SU-DHL-6 (cell line): ENCODE measurements around the gene OR6J1.

Experiments used
- H2AFZ ChIP-seq: fragments of 200-600 bp; sonication (generic); 2 replicates; pipeline ENCODE4 v1.6.1; 2014; ENCODE audit warnings: low read depth, mild to moderate bottlenecking, moderate library complexity, mixed read lengths, antibody characterized with exemption, low read length; ENCODE audit not compliant: severe bottlenecking
- H3F3A ChIP-seq: fragments of 200-600 bp; shearing (Covaris generic); 2 replicates; pipeline ENCODE4 v1.6.0; 2016; ENCODE audit warnings: antibody characterized with exemption, mild to moderate bottlenecking; ENCODE audit not compliant: insufficient read depth
- H3K27ac ChIP-seq: fragments of 200-600 bp; sonication (generic); 2 replicates; pipeline ENCODE4 v1.5.1; 2016; ENCODE audit warnings: low read depth, mild to moderate bottlenecking, low read length, moderate library complexity, mixed read lengths
- H3K27me3 ChIP-seq: fragments of 200-600 bp; sonication (generic), shearing (Covaris generic); 2 replicates; pipeline ENCODE4 v1.6.0; 2014; ENCODE audit warnings: mild to moderate bottlenecking, low read length
- H3K36me3 ChIP-seq: fragments of 200-600 bp; sonication (generic); 2 replicates; pipeline ENCODE4 v1.6.1; 2014; ENCODE audit warnings: mild to moderate bottlenecking, low read length, mixed read lengths
- H3K4me2 ChIP-seq: fragments of 300-600, 200-600 bp; shearing (Covaris generic), sonication (generic); 2 replicates; pipeline ENCODE4 v1.6.0; 2014; ENCODE audit warnings: low read length, low read depth, mild to moderate bottlenecking; ENCODE audit not compliant: poor library complexity, severe bottlenecking
- H3K4me3 ChIP-seq: fragments of 200-600 bp; sonication (generic); 2 replicates; pipeline ENCODE4 v1.5.1; 2014; ENCODE audit warnings: antibody characterized with exemption, low read length, mild to moderate bottlenecking, mixed read lengths; ENCODE audit not compliant: insufficient read depth, poor library complexity, severe bottlenecking
- H3K79me2 ChIP-seq: fragments of 200-600 bp; sonication (generic); 2 replicates; pipeline ENCODE4 v1.6.1; 2014; ENCODE audit warnings: mild to moderate bottlenecking, low read length, moderate library complexity; ENCODE audit not compliant: insufficient read depth
- H3K9ac ChIP-seq: fragments of 200-600 bp; sonication (generic); 2 replicates; pipeline ENCODE4 v1.7.0; 2014; ENCODE audit warnings: mild to moderate bottlenecking, low read length
- H3K9me2 ChIP-seq: fragments of 200-600 bp; sonication (generic); replicated peaks from 2 replicates; pipeline ENCODE4 v1.6.1; 2014; ENCODE audit warnings: low read length; ENCODE audit not compliant: insufficient read depth
- H3K9me3 ChIP-seq: fragments of 200-600 bp; sonication (generic); 2 replicates; pipeline ENCODE4 v1.6.1; 2014; ENCODE audit warnings: low read length, mixed read lengths; ENCODE audit not compliant: insufficient read depth
- H4K20me1 ChIP-seq: fragments of 200-600 bp; sonication (generic); 2 replicates; pipeline ENCODE4 v1.6.1; 2014; ENCODE audit warnings: low read depth, mild to moderate bottlenecking, antibody characterized with exemption, low read length, moderate library complexity, mixed read lengths
- EZH2phosphoT487 ChIP-seq: fragments of 200-600 bp; sonication (generic), shearing (Covaris generic); conservative IDR thresholded peaks from 2 replicates; pipeline ENCODE4 v1.6.1; 2018; ENCODE audit warnings: mild to moderate bottlenecking, antibody characterized with exemption, low read length, moderate library complexity, mixed read lengths
- TF ChIP-seq, protein P1 (sequence below): fragments of 200-600 bp; sonication (generic); IDR thresholded peaks from one replicate; pipeline ENCODE4 v1.5.1; 2017; ENCODE audit warnings: antibody characterized with exemption, mild to moderate bottlenecking, low read length, moderate library complexity; ENCODE audit not compliant: insufficient read depth, poor library complexity, severe bottlenecking

The OR6J1 gene

DNA sequence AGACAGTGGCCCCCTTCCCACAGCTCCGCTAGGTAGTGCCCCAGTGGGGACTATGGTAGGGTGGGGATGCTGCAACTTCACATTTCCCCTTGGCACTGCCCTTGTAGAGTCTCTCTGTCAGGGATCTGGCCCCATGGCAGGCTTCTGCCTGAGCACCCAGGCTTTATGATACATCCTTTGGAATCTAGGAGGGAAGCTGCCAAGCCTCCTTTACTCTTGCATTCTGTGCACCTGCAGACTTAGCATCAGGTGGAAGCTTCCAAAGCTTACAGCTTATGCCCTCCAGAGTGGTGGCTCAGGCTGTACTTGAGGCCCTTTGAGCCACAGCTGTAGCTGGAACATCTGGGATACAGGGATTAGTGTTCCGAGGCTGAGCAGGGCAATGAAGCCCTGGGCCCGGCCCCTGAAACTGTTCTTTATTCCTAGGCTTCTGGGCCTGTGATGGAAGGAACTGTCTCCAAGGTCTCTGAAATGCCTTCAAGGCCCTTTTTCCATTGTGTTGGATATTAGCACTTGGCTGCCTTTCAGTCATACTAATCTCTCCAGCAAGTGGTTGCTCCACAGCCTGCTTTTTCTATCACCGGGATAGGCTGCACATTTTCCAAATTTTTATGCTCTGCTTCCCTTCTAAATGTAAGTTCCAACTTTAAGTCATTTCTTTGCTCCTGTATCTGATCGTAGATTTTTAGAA, 22.2 kb upstream of the OR6J1 start:
- H4K20me1 ChIP-seq: no peaks in the 10 kb centered on the region
- H3K79me2 ChIP-seq: no peaks in the 10 kb centered on the region
- no peaks in the 10 kb centered on the region for H3K36me3 ChIP-seq
- no peak overlapping the region for H3K27ac ChIP-seq
- no peaks in the 10 kb centered on the region for H3K9me3 ChIP-seq
- no peak overlapping the region for H2AFZ ChIP-seq
- no peaks in the 10 kb centered on the region for H3F3A ChIP-seq
- no peak overlapping the region for H3K9ac ChIP-seq
- no peak for TF ChIP-seq EZH2phosphoT487
- H3K4me3 ChIP-seq: no peak overlapping the region
- H3K27me3 ChIP-seq: no peaks in the 10 kb centered on the region
- no peaks in the 10 kb centered on the region for H3K9me2 ChIP-seq
- no peak overlapping the region for H3K4me2 ChIP-seq

DNA sequence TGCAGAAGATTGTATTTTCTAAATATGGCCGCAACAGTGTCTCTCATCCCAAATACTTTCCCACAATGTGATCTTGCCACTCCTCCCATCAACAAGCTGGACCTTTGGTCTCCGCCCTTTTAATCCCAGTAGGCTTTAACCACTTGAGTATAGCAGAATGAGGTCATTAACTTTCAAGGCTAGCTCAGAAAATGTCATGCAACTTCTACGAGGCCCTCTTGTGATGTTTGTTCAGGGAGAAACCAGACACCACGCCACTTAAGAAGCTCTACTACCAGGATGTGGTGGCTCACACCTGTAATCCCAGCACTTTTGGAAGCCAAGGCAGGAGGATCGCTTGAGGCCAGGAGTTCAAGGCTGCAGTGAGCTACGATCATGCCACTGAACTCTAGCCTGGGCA, 20.1 kb upstream of the OR6J1 start:
- Histone ChIP-seq H3K9ac (no peak overlapping the region), H3K27ac (no peak overlapping the region), H3K27me3 (no peaks in the 10 kb centered on the region), H3K79me2 (no peaks in the 10 kb centered on the region), H3K4me2 (no peak overlapping the region), H4K20me1 (no peaks in the 10 kb centered on the region), H3K36me3 (no peaks in the 10 kb centered on the region), H2AFZ (no peak overlapping the region), H3F3A (no peaks in the 10 kb centered on the region), H3K9me3 (no peaks in the 10 kb centered on the region), H3K4me3 (no peak overlapping the region), H3K9me2 (no peaks in the 10 kb centered on the region)
- TF ChIP-seq, protein P1, sequence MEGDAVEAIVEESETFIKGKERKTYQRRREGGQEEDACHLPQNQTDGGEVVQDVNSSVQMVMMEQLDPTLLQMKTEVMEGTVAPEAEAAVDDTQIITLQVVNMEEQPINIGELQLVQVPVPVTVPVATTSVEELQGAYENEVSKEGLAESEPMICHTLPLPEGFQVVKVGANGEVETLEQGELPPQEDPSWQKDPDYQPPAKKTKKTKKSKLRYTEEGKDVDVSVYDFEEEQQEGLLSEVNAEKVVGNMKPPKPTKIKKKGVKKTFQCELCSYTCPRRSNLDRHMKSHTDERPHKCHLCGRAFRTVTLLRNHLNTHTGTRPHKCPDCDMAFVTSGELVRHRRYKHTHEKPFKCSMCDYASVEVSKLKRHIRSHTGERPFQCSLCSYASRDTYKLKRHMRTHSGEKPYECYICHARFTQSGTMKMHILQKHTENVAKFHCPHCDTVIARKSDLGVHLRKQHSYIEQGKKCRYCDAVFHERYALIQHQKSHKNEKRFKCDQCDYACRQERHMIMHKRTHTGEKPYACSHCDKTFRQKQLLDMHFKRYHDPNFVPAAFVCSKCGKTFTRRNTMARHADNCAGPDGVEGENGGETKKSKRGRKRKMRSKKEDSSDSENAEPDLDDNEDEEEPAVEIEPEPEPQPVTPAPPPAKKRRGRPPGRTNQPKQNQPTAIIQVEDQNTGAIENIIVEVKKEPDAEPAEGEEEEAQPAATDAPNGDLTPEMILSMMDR: no peak
- TF ChIP-seq EZH2phosphoT487: no peak

DNA sequence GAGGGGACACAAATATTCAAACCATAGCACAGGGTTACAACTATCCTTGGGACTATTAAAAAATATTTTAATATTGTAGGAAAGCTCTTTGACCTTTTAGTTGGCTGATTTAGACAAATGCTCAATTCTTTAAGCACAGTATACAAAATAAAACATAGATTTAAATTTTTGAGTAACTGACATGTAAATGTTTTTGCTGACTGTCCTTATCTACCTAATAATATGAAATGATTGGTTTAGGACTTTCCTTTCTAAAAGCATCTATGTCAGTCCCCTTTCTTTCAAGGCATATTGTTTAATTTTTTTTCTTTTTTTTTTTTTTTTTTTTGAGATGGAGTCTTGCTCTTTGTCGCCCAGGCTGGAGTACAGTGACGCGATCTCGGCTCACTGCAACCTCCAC, 16.5 kb upstream of the OR6J1 start:
- Histone ChIP-seq H3F3A (no peaks in the 10 kb centered on the region), H3K4me2 (no peak overlapping the region), H3K4me3 (no peak overlapping the region), H2AFZ (no peak overlapping the region), H3K36me3 (no peaks in the 10 kb centered on the region), H3K27me3 (no peaks in the 10 kb centered on the region), H3K79me2 (no peaks in the 10 kb centered on the region), H3K9me3 (no peaks in the 10 kb centered on the region), H4K20me1 (no peaks in the 10 kb centered on the region), H3K9ac (no peak overlapping the region), H3K27ac (no peak overlapping the region), H3K9me2 (no peaks in the 10 kb centered on the region)
- no peak for TF ChIP-seq EZH2phosphoT487
- TF ChIP-seq, protein P1: no peak

DNA sequence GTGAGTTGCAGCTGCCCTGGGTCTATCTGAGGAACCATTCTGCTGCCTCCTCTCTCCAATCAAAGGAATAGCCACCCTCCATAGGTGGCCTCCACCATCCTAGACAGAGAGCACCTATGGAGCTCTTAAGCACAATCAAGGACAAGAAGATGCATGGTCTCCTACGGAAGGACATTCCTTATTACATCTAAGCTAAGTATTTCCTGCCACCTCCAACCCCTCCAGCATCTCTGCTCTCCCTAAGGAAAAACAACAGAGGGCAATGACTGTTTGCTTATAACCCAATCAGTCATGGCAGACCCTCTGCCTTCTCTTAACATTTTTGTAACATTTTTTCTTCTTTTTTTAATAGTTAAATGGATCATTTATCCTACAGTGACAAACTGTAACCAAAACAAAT, 14.8 kb upstream of the OR6J1 start:
- Histone ChIP-seq H3K9ac (no peak overlapping the region), H3K4me3 (no peak overlapping the region), H3K36me3 (no peaks in the 10 kb centered on the region), H3K9me2 (no peaks in the 10 kb centered on the region), H3K9me3 (no peaks in the 10 kb centered on the region), H3K79me2 (no peaks in the 10 kb centered on the region), H4K20me1 (no peaks in the 10 kb centered on the region), H3K4me2 (no peak overlapping the region), H3F3A (no peaks in the 10 kb centered on the region), H2AFZ (no peak overlapping the region), H3K27ac (no peak overlapping the region), H3K27me3 (no peaks in the 10 kb centered on the region)
- TF ChIP-seq, protein P1: no peak
- no peak for TF ChIP-seq EZH2phosphoT487
